ENCODE measurements around the gene C4orf51.

C4orf51 gene

DNA sequence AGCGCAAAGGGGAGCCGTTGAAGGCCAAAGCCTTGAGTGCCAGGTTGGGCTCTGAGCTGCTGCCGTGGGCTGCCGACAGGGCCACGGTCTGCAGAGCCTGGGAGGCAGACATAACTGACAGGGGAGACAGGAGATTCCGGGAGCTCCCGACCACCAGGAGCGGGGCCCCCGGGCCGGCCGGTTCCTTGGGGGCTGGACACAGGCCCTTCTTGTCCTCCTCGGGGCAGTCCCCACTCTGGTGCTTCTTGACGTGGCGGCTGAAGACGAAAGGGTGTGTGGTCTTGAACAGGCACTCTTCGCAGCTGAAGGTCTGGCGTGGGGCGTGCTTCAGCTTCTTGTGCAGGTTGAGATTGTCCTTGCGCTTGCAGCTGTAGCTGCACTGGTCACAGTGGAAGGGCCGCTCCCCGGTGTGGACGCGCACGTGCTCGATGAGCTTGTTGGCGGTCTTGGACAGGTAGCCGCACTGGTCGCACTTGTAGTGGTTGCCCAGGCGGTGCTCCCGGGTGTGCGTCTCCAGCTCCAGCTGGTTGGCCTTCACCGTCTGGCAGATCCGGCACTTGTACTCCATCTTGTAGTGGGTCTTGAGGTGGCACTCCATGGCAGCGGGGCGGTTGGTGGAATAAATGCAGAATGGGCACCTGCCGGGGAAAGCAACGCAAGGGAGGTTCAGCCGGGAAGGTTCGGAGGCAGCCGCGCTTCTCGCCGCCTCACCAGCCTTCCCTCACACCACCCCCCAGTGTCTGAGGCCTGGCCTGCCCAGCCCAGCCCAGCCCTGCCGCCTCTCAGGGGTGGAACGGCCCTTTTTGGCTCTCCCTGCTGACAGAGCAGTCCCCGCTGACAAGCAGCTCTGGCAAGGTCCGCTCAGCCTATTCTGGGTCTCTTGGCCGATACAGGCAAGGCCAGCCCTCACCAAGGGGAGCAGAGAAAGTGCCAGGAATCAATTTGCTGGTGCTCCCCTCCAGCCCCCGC is 81.3 kb downstream of the C4orf51 start:
- no peak for DNase-seq

DNA sequence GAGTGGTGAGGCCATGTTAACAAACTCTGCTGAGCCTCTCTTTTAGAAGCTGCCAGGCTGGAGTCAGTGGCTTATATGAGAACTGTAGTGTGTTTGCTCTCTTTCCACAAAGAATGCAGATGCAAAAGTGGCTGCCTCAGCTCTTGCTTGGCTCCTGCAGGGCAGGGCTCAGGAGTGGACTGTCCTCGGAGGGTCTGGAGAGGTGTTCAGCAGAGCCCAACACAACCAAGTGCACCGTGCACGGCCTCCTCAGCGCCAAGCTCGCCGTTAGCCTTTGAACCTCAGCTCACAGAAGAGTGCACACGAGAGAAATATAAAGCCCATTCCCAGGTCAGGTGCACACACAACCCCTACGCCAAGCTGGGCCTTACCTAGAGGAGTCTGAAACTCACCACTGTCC is 82.8 kb downstream of the C4orf51 start:
- DNase-seq, result no peak

DNA sequence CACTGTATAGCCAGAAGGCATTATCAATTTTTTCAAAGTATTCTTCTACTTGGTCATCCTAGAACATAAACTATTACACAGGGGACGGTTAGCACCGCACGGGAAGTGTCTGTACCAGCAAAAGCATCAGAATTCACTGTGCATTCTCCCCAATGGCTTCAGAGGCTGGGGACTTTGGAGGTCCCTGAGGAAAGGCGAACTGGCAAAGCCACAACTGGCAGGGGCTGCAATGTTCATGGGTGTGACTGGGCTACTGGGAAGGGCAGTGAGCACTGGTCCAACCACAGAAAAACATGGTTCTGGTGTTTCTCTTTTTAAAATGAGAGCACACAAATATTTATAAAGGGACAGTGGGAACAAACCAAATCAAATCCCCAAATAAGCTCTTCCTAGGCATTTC is 83.5 kb downstream of the C4orf51 start:
- DNase-seq, result no peak

DNA sequence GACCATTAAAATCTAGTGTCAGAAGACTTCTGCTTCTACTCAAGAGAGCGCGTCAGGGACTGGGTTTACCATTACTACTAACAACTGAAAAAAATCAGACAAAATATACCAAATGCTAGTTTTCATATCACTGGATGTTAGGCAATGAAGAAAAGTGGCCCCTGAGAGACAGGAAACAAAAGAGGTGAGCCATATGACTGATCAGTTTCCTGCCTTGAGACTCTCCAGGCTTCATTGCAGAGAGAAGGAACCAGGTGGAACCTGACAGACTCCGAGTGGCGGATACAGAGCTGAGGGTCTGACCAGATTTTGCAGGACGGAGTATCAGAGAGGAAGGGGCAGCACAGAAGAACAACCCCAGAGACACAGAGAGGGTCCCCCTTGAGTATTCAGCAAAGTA is 86.3 kb downstream of the C4orf51 start:
- no peak for DNase-seq

DNA sequence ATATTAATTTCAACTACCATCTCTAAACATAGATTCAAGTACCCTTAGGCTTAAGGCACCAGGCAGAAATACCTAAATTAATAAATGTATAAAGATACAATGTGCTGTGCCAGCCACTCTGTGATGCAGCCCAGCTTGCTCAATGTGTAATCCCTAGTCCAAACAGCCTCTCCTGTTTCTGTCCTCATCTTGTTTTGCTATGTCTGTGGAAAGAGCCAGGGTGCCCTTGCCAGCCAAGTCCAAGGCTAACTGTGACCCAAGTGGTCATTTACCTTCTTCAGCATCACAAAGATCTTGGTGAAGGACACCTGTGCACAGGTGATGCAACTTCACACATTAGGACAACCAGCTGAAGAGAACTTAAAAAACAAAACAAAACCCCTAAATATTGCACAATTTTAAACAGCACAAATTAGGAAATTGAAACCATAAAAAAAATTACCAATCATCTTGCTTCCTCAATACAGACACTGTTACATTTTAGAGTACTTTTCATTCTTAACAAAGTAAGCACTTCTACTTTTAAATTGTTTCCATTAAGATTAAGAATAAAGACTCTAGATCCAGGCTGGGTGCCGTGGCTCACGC is 89.6 kb downstream of the C4orf51 start:
- no peak for DNase-seq

DNA sequence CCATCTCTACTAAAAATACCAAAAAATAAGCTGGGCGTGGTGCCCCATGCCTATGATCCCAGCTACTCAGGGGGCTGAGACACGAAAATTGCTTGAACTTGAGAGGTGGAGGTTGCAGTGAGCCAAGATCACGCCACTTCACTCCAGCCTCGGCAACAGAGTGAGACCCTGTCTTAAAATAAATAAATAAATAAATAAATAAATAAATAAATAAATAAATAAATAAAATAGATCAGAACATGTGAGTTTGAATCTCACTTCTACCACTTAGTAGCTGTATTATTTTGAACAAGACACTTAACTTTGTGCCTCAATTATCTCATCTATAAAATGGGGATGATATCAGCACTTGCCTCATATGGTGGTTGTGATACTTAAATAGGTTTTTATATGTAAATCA is 90.2 kb downstream of the C4orf51 start:
- DNase-seq, result no peak

DNA sequence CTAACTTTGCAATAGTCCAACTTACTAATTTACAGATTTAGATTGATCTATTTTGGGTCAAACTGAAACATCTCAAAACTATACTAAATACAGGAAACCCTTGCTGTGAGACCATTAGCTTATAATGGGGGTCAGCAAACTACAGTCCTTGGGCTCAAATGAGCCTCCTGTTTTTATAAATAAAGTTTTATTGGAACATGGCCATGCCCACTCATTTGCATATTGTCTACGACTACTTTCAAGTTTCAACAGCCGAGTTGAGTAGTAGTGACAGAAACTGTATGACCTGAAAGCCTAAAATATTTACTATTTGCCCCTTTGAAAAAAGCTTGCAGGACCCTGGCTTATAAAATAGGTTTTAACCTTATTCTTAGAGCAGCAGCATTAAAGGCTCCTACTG is 92.4 kb downstream of the C4orf51 start:
- no peak for DNase-seq

DNA sequence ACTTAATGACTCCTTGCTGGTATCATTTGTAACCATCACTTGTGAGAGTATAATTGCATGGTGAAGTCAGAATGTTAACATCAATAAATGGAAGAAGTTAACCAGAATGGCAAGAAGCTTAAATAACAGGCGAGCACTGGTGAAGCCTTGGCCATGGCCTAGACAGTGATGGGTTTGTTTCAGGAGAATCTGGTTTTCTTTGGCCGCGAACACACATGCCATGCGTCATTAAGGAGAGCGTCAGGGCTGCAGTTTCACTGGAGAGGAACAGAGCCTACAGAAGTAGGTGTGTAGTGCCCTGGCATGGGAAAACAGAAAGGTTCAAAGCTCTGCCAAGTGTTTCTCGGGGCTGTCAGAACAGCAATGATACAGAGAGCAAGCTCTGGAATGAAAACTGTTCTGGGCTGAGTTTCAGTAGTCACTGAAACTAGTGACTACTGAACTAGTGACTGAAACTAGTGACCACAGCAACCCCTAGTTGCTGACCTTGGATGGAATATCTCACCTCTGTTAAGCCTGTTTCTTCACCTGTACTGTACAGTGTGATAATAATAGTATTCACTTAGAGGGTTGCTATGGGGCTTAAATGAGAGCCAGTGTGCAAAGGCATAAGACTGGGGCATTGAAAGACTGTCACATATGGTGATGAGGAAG is 93.8 kb downstream of the C4orf51 start:
- no peak for DNase-seq

DNA sequence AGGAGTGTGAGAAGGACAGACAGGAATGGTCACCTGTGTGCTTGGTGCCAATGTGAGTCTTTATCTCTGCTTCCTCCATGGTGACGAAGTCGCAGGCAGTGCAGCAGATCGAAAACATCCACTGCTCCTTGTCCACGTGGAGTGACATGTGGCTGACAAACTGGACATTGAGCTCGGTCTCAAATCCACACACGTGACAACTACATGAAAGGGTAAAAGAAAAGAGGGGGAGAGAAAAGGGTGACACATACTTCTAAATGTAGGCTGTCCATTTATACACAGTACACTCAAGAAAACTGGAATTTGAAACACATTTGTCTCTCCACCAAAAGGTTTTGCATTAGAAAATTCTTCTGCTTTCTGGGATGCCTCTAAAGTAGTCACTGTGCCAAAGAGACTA is 94.5 kb downstream of the C4orf51 start:
- no peak for DNase-seq

DNA sequence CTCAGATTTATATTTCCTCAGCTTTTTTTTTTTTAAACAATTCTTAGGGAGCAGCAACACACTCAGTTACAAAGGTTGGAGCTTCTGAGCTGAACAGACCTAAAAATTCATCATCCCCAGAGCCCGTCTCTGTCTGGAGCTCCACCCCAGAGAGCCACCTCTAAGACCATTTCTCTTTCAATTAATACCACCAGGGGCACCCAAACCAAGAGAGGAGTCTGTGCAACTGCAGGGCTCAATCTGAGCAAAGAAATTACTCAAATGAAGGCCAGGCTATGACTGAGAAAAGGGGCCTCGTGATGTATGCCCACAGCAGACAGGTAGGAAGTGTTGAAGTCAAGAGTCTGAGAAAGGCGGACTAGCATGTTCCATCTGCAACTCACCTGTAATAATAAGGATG is 95.5 kb downstream of the C4orf51 start:
- DNase-seq, result no peak

DNA sequence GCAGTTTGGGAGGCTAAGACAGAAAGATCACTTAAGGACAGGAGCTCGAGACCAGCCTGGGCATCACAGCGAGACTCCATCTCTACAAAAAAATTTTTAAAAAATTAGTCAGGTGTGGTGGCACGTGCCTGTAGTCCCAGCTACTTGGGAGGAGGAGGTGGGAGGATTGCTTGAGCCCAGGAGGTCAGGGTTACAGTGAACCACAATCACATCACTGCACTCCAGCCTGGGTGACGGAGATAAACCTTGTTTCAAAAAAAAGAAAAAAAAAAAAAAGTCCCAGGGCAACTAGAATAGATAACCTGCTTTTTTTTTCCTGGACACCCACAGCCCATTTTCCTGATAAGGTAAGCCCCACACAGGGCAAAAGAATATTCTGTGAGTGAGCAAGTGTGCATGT is 96.3 kb downstream of the C4orf51 start:
- DNase-seq, result no peak

DNA sequence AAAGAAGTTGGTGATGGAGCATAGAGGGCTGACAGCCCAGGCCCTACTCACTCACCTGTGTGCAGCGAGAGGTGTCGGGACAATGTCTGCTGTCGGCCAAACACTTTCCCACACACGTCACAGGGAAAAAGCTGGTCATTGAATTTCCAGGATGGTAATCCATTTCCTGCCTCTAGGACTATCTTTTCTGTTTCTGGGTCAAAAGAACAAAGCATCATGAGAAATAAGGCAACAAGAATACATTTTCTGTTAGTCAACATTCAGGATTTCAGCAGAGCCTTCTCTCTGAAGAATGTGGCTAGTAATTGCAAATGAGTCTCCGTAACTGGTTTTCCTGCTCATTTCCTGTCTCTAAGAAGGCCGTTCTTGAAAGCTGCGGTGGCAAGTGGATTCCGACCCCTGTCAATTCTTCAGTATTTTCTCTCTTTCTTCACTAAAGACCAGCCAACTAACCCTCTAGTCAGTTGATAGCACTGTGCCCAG is 99.4 kb downstream of the C4orf51 start:
- no peak for DNase-seq

DNA sequence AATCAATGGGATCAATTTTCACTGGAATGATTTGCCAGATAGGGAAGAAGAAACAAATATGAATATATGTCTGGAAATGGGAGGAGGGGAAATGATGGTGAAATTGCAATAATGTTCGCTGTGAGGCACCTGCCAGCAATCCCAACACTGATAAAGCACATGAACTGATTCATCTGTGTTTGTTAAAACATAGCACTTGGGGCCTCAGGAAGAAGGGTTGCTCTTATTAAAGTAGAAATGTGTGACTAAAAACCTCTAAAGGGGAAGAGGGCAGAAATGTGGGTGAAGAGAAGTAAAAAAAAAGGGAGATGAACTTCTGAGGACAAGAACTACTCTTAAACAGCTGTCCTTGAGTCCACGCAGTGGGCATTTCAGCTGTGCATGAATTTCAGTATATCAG is 101.4 kb downstream of the C4orf51 start:
- no peak for DNase-seq
